ENCODE measurements around the gene C6orf15.

The C6orf15 gene

GRCh38 chr6:31143148-31143547, 30.8 kb upstream of the C6orf15 start:
- no peaks in the 10 kb centered on the region for H3K79me2 ChIP-seq (ENCODE audit: insufficient read depth, low read depth)
- H3K4me3 ChIP-seq (IDR thresholded peaks at IDR 0.05; ENCODE audit: insufficient read depth, low read depth, low read length) = no peak overlapping the region
- H3K9ac ChIP-seq = no peak overlapping the region
- no peaks in the 10 kb centered on the region for H3K36me3 ChIP-seq (ENCODE audit: insufficient read depth)
- no peak overlapping the region for H3K27ac ChIP-seq
- H4K20me1 ChIP-seq (ENCODE audit: insufficient read depth) = no peaks in the 10 kb centered on the region
- H3K27me3 ChIP-seq (ENCODE audit: insufficient read depth, low read depth) = no peaks in the 10 kb centered on the region
- no peak for TF ChIP-seq CTCF (conservative IDR thresholded peaks at IDR 0.05; ENCODE audit: low read depth, low read length)
- no peaks in the 10 kb centered on the region for H3K4me1 ChIP-seq (ENCODE audit: low read depth, poor library complexity, severe bottlenecking)
- H2AFZ ChIP-seq (ENCODE audit: low read depth) = no peak overlapping the region
- no peak overlapping the region for H3K4me2 ChIP-seq

DNA sequence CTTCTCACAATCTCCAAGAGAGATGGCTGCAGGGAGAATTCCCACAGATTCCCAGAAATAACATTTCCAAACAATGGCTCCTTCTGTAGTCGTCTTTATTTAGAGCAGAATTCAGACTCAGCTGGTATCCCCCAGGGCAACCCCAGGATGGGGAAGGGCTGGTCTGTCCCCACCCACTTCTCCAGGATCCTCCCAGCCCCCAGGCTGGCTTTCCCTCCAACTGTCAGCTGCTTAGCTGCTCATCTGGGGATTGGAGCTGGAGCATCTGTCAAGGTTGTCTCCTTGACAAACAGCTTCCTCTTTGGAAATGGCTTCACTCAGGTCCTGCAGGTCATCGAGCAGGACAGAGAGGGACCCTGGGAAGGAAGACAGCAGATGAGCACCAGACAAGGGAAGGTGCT, 30.0 kb upstream of the C6orf15 start:
- no peak overlapping the region for H3K9ac ChIP-seq
- no peaks in the 10 kb centered on the region for H3K79me2 ChIP-seq (ENCODE audit: insufficient read depth, low read depth)
- no peak overlapping the region for H3K27ac ChIP-seq
- no peaks in the 10 kb centered on the region for H4K20me1 ChIP-seq (ENCODE audit: insufficient read depth)
- no peak overlapping the region for H3K4me3 ChIP-seq (IDR thresholded peaks at IDR 0.05; ENCODE audit: insufficient read depth, low read depth, low read length)
- H2AFZ ChIP-seq (ENCODE audit: low read depth) = no peak overlapping the region
- no peak overlapping the region for H3K4me2 ChIP-seq
- no peaks in the 10 kb centered on the region for H3K36me3 ChIP-seq (ENCODE audit: insufficient read depth)
- no peaks in the 10 kb centered on the region for H3K27me3 ChIP-seq (ENCODE audit: insufficient read depth, low read depth)
- TF ChIP-seq CTCF (conservative IDR thresholded peaks at IDR 0.05; ENCODE audit: low read depth, low read length) = no peak
- peaks cover 5% of the 10 kb centered on the region for H3K4me1 ChIP-seq (ENCODE audit: low read depth, poor library complexity, severe bottlenecking)

DNA sequence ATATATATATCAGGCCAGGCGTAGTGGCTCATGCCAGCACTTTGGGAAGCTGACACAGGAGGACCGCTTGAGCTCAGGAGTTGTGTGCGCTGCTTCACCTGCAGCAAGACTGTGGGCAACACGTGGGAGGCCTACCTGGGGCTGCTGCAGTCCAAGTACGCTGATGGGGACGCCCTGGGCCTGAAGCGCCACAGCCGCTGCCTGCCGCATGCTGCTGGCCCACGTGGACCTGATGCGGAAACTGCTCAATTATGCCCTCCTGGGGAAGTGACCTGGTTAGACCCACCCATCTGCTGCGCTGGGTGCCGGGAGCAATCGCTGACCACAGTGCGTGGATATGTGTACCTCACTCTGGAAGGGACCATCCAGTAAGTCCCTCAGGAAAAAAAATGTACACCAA, 28.3 kb upstream of the C6orf15 start:
- H3K36me3 ChIP-seq (ENCODE audit: insufficient read depth) = no peaks in the 10 kb centered on the region

DNA sequence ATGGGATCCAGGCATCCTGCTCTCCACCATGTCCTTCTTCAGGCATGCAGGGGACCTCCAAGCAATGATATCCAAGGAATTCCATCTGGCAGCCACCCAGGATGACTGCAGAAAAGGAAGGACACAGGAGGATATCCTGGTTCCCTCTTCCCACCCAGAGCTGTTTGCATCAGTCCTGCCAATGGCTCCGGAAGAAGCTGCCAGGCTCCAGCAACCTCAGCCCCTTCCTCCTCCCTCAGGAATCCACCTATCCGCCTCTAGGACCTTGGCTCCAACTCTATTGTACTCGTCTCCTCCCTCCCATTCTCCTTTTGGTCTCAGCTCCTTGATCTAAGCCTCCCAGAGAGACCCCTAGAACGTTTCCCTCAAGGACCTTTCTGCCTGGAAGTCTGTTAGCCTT, 27.2 kb upstream of the C6orf15 start:
- H2AFZ ChIP-seq (ENCODE audit: low read depth) = no peak overlapping the region
- H3K9ac ChIP-seq = no peak overlapping the region
- no peak overlapping the region for H3K4me3 ChIP-seq (IDR thresholded peaks at IDR 0.05; ENCODE audit: insufficient read depth, low read depth, low read length)
- no peaks in the 10 kb centered on the region for H4K20me1 ChIP-seq (ENCODE audit: insufficient read depth)
- H3K4me1 ChIP-seq (ENCODE audit: low read depth, poor library complexity, severe bottlenecking) = peaks cover 5% of the 10 kb centered on the region
- no peaks in the 10 kb centered on the region for H3K79me2 ChIP-seq (ENCODE audit: insufficient read depth, low read depth)
- TF ChIP-seq CTCF (conservative IDR thresholded peaks at IDR 0.05; ENCODE audit: low read depth, low read length) = no peak
- no peak overlapping the region for H3K4me2 ChIP-seq
- H3K27me3 ChIP-seq (ENCODE audit: insufficient read depth, low read depth) = no peaks in the 10 kb centered on the region
- no peaks in the 10 kb centered on the region for H3K36me3 ChIP-seq (ENCODE audit: insufficient read depth)
- no peak overlapping the region for H3K27ac ChIP-seq

More for the DNA sequence above, 28.3 kb upstream of the C6orf15 start:
- H3K79me2 ChIP-seq (ENCODE audit: insufficient read depth, low read depth) = no peaks in the 10 kb centered on the region
- no peaks in the 10 kb centered on the region for H4K20me1 ChIP-seq (ENCODE audit: insufficient read depth)
- no peak overlapping the region for H3K4me2 ChIP-seq
- H3K27me3 ChIP-seq (ENCODE audit: insufficient read depth, low read depth) = no peaks in the 10 kb centered on the region
- no peak overlapping the region for H2AFZ ChIP-seq (ENCODE audit: low read depth)
- no peak overlapping the region for H3K9ac ChIP-seq
- no peak overlapping the region for H3K27ac ChIP-seq
- H3K4me3 ChIP-seq (IDR thresholded peaks at IDR 0.05; ENCODE audit: insufficient read depth, low read depth, low read length) = no peak overlapping the region
- no peak for TF ChIP-seq CTCF (conservative IDR thresholded peaks at IDR 0.05; ENCODE audit: low read depth, low read length)
- peaks cover 5% of the 10 kb centered on the region for H3K4me1 ChIP-seq (ENCODE audit: low read depth, poor library complexity, severe bottlenecking)

All from KMS-11 (cell line).